KOPT-K1 (cell line): ENCODE measurements around the gene KRTAP5-8.
"Not testable (repeated sequence)": the region's sequence is repeated elsewhere in the genome, so short reads cannot be mapped to it uniquely, and the experiment has no call there.

Experiments
- H3K27ac ChIP-seq: fragments of 200-600 bp; sonication (generic); 2 replicates; pipeline ENCODE4 v1.5.1; 2016; ENCODE audit warnings: antibody characterized with exemption, mild to moderate bottlenecking, low read depth, low read length; ENCODE audit not compliant: poor library complexity, severe bottlenecking
- H3K36me3 ChIP-seq: fragments of 200-600 bp; sonication (generic); 2 replicates; pipeline ENCODE4 v1.5.1; 2017; ENCODE audit warnings: antibody characterized with exemption, mild to moderate bottlenecking, low read length, moderate library complexity; ENCODE audit not compliant: insufficient read depth
- H3K9me3 ChIP-seq: fragments of 200-600 bp; sonication (generic); 2 replicates; pipeline ENCODE4 v1.5.1; 2017; ENCODE audit warnings: antibody characterized with exemption, low read length, mild to moderate bottlenecking; ENCODE audit not compliant: insufficient read depth, poor library complexity, severe bottlenecking

Gene KRTAP5-8

DNA sequence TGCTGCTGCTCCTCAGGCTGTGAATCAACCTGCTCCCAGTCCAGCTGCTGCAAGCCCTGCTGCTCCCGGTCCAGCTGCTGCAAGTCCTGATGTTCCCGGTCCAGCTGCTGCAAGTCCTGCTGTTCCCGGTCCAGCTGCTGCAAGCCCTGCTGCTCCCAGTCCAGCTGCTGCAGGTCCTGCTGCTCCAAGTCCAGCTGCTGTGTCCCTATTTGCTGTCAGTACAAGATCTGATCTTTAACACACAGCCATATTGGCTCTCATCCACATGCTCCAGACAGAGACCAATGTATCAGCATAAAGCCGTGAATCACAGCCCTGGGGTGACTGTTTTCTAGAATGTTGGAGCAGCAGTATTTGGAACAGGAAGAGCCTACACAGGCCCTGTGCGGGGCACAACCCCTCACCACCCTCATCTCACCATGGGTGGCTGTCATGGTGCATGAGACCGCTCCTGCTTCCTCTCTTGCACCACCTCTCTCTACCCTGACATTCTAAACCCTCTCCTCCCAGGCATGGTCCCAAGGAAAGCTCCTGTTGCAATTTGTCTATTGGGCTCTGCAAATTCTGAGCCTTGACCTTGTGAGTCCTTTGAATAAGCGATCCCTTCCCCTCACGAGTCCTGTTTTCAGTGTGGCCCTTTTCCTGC is 31.0 kb downstream of the KRTAP5-8 start:
- H3K27ac ChIP-seq: no peak overlapping the region

DNA sequence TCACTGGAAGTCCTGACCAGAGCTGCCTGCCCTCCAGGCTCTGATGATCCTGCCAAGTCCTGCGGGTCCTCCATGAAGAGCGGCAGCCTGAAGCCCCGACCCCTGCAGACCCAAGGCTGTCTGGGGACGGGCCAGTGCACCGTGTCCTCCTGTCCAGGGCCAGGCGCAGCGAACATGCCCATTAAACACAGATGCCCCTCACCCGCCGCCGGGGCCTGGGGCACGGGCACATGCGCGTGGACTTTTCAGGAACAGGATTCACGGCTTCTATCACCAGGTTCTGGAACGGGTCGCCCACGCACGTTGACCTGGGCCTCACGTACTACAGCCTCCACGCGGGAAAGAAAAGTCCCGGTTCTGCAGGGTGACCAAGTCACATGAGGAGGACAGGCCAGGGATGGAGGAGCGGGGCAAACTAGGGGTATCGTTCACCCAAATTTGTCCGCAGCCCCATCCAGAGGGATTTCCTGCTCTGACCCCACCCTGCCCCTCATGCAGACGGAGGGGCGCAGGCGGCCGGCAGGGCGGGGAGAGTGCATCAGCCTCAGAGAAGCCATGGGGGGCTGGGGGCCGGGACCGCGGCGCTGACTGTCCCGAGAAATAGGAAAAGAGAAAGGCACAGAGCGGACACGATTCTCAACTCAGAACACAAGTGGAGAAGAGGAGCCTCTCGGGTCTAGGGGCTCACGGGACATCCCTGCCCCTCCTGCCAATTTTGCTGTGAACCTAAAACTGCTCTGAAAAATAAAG is 33.5 kb downstream of the KRTAP5-8 start:
- not testable (repeated sequence) for H3K36me3 ChIP-seq, H3K9me3 ChIP-seq, H3K27ac ChIP-seq

More for the DNA sequence above, 31.0 kb downstream of the KRTAP5-8 start:
- Histone ChIP-seq H3K36me3 (no peaks in the 10 kb centered on the region), H3K9me3 (no peaks in the 10 kb centered on the region)

DNA sequence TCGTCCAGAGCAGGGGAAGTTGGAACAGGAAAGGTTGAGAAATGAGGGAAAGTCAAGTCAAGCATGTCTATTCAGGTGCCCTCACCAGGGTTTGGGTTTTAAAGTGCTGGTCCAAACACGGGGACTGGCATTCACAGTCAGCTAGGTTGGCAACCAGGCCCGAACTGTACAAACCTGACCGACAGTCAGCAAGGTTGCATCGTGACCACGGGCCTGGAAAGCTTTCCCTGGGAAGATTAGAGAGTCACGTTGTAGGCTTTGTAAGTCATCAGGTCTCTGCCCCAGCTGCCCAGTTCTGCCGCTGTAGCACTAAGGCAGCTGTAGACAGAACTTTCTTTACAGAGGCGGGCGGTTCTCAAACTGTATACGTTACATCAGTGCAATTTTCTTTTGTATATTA is 35.0 kb downstream of the KRTAP5-8 start:
- Histone ChIP-seq H3K27ac (no peak overlapping the region), H3K9me3 (no peaks in the 10 kb centered on the region), H3K36me3 (no peaks in the 10 kb centered on the region)

DNA sequence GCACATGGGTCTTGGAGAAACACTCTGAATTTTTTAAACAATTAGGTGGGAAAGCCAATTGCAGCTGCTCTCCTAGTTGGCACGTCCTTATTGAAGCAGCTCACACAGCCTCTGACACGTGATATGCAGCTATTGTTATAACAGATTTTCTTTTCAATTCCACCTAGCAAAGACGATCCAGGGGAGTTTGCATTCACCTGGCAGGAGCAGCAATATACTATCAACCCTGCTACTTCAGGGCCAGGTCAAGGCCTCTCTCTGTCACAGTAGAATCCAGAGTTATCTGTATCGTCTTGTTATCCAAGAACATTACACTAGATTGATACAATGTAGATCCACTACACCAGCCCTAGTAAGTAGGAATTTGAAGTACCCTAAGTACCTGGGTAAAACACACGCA is 36.6 kb downstream of the KRTAP5-8 start:
- H3K27ac ChIP-seq: no peak overlapping the region
- H3K9me3 ChIP-seq: no peaks in the 10 kb centered on the region
- H3K36me3 ChIP-seq: no peaks in the 10 kb centered on the region

DNA sequence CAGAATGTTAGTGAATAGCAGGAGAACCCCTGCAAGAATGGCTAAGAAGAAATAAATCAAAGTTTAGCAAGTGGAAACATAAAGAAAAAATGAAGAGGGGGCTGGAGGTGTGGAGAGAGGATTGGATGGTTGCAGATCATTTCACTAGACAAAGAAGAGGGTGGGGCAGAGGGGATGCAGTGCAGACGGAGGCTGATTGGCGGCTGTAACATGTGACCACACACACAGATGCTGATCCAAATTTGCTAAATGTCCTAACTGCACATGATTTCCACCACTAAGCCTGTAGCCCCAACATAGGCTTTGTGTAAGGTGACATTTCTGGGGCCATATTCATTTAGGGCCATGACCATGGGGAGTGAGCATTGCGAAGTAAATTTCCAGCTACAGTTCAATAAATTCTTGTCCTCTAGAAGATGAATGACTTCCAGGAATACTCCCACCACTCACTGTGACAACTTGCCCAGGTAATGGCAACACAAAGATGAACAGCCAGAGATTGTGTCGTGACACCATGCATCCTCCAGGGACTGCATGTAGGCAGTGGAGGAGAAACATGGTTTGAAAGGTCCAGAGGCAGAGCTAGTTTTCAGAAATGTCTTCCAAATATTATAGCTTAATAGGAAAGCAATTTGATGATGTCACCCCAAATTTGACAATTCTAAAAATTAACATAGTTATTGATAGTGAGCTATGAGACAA is 38.0 kb downstream of the KRTAP5-8 start:
- Histone ChIP-seq H3K9me3 (no peaks in the 10 kb centered on the region), H3K36me3 (no peaks in the 10 kb centered on the region), H3K27ac (no peak overlapping the region)

DNA sequence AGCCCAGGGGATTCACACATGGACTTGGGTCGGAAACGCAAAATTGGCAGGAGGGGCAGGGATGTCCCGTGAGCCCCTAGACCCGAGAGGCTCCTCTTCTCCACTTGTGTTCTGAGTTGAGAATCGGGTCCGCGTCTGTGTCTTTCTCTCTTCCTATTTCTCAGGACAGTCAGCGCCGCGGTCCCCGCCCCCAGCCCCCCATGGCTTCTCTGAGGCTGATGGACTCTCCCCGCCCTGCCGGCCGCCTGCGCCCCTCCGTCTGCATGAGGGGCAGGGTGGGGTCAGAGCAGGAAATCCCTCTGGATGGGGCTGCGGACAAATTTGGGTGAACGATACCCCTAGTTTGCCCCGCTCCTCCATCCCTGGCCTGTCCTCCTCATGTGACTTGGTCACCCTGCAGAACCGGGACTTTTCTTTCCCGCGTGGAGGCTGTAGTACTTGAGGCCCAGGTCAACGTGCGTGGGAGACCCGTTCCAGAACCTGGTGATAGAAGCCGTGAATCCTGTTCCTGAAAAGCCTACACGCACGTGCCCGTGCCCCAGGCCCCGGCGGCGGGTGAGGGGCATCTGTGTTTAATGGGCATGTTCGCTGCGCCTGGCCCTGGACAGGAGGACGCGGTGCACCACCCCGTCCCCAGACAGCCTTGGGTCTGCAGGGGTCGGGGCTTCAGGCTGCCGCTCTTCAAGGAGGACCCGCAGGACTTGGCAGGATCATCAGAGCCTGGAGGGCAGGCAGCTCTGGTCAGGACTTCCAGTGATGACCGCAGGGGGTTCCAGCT is 39.1 kb downstream of the KRTAP5-8 start:
- H3K9me3 ChIP-seq, H3K36me3 ChIP-seq, H3K27ac ChIP-seq: not testable (repeated sequence)

DNA sequence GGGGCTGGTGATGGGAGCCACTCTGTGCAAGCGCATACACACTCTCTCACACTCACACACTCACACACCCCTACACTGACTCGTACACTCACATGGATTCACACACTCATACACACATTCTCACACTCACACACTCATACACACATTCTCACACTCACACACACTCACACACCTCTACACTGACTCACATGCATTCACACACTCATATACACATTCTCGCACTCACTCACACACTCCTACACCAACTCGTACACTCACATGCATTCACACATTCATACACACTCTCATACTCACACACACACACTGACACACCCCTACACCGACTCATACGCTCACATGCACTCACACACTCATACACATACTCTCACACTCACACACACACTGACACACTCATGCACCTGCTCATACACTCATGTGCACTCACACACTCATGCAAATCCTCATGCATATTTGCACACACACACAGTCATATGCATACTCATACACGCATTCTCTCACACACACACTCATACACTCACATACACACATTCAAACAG is 39.7 kb downstream of the KRTAP5-8 start:
- Histone ChIP-seq H3K9me3 (no peaks in the 10 kb centered on the region), H3K27ac (no peak overlapping the region), H3K36me3 (no peaks in the 10 kb centered on the region)

DNA sequence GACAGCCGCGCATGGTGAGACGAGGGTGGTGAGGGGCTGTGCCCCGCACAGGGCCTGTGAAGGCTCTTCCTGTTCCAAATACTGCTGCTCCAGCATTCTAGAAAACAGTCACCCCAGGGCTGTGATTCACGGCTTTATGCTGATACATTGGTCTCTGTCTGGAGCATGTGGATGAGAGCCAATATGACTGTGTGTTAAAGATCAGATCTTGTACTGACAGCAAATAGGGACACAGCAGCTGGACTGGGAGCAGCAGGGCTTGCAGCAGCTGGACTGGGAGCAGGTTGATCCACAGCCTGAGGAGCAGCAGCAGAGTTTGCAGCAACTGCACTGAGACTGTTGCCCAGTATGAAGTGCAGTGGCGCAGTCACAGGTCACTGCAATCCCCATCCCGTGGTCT is 41.7 kb downstream of the KRTAP5-8 start:
- not testable (repeated sequence) for H3K36me3 ChIP-seq, H3K27ac ChIP-seq

DNA sequence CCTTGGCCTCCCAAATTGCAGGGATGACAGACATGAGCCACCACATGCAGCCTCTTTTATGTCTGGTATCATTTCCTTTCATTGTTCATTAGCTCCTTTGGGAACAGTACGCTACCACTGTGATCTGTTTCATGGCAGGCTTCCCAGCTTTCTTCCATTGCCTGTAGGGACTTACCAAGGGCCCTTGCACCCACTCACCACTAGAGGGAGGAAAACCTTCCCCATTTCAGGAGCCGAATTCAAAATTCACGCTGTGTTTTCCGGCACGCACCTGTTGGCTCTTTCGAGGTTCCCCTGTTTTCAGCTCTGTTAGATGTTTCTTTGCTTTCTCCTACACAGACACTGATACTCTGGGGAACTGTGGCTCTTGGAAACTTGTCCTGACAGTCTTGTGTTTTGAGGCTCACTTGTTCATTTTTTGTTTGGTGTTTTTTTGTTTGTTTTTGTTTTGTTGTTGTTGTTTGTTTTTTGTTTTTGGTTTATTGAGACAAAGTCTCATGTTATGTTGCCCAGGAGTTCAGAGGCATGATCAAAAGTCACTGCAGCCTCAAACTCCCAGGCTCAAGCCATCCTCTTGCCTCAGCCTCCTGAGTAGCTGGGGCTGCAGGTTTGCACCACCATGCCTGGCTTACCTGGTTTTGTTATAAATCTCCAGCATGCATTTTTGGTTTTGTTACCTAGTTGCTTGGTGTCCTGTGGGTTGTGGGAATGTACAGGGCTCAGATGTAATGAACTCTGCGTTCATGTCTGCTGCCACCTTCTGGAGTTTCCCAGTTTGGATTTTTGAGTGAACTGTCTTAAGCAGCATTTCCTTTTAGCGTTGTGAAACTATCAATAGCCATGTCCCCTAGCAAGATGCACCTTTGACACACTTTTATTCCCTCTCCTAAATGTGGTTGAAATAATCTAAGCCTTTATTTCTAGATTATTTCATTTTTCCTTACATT is 42.5 kb downstream of the KRTAP5-8 start:
- H3K36me3 ChIP-seq: no peaks in the 10 kb centered on the region
- no peaks in the 10 kb centered on the region for H3K9me3 ChIP-seq
- no peak overlapping the region for H3K27ac ChIP-seq

More for the DNA sequence above, 41.7 kb downstream of the KRTAP5-8 start:
- H3K9me3 ChIP-seq: not testable (repeated sequence)

DNA sequence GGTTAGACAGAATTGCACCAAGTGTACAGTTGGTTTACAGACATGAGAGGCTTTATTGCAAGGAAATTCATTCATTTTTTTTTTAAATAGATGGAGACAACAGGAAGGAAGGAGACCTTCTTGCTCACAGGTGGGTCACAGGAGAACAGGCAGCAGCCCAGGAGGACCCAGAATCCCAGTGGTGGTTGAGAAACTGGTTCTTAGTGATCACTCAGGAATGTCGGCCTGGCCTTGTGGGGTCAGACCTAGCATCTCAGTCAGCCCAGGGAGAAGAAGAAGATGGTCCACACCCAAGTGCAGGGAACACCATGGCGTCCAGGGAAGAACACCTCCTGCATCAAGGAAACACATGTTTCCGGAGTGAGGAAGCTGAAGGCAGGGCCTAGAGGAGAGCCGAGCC is 44.0 kb downstream of the KRTAP5-8 start:
- H3K27ac ChIP-seq: no peak overlapping the region
- H3K9me3 ChIP-seq: no peaks in the 10 kb centered on the region
- H3K36me3 ChIP-seq: no peaks in the 10 kb centered on the region

DNA sequence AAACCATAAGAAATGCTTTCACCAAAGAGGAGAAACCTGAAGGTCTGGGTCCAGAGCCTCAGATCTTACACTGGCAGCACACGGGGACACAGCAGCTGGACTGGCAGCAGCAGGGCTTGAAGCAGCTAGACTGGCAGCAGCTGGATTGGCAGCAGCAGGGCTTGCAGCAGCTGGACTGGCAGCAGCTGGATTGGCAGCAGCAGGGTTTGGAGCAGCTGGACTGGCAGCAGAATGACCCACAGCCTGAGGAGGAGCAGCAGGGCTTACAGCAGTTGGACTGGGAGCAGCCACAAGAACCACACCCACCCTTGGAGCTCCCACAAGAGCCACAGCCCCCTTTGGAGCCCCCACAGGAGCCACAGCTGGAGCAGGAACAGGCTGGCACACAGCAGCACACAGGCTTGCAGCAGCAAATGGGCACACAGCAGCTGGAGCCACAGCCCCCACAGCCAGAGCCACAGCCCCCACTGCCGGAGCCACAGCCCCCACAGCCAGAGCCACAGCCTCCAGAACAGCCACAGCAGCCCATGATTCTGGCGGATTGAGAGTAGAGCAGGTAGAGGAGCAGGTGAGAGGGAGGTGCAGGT is 44.6 kb downstream of the KRTAP5-8 start, which contains the start of gene KRTAP5-11:
Gene KRTAP5-11 (minus strand): TSS at position 567 of the 587 bp plus-strand sequence. CDS start 38 bp downstream, at position 529.
- Histone ChIP-seq H3K36me3 (no peaks in the 10 kb centered on the region), H3K27ac (no peak within 1 kb of the TSS), H3K9me3 (no peaks in the 10 kb centered on the region)

DNA sequence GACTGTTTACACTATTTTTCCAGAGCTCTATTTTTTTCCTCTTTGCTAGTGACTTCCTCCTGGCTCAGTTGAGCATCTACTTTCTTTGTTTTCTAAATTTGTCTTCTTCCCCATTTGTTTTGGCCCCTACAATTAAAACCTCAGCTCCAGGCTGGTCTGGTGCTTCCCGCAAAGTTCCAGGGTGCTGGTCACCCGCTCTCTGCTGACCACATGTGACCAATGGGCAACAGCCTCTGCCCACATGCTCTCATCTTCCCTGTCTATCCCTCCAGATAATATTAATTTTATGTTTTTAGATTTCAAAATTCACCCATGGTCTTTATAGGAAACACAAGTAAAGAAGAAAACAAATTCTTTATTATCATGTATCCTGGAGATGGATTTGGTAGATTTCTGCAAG is 45.1 kb downstream of the KRTAP5-8 start:
- not testable (repeated sequence) for H3K36me3 ChIP-seq, H3K9me3 ChIP-seq, H3K27ac ChIP-seq

DNA sequence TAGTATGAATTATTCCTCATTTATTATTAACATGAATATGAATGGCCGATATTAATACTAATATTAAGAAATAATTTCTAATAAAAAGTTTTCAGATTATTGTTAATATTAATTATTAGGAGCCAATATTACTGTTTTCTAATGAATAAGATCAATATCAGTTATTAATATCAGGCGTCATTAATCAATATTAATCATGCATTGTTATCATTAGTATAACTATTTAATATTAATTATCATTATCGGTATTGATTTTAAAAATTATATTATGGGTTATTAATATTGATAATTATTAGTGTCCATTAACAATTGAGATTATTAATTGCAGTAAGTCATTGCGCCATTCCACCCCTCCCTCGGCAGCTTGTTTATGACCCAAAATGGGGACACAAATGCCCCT is 47.8 kb downstream of the KRTAP5-8 start:
- H3K36me3 ChIP-seq, H3K27ac ChIP-seq, H3K9me3 ChIP-seq: not testable (repeated sequence)

DNA sequence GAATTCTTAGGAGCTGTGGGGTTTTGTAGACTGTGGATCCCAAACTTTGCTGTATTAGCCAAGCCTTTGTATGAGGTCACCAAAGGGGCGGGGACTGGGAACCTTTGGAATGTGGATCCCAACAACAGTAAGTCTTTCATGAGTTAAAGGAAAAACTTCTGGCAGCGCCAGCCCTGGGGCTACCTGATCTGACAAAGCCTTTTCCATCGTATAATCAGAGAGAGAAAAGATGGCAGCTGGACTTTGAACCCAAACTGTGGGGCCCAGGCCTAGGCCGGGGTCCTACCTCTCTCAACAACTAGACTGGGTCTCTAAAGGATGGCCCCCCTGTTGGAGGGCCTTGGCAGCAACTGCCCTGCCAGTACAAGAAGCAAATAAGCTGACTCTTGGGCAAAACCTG is 50.5 kb downstream of the KRTAP5-8 start:
- not testable (repeated sequence) for H3K9me3 ChIP-seq, H3K27ac ChIP-seq, H3K36me3 ChIP-seq
